GM23248 (cell line): ENCODE results near the gene RASA3. TPM values are rescaled to one million over a fixed set of nuclear protein-coding genes. Genes with fewer than 3 reads are reported as not detected.
"Not testable (repeated sequence)": the region's sequence is repeated elsewhere in the genome, so short reads cannot be mapped to it uniquely, and the experiment has no call there.

ENCODE experiments used
- DNase-seq: peaks from one replicate; pipeline ENCODE4 v3.0.0-alpha.2; 2015
- H2AFZ ChIP-seq: fragments of 200-600 bp; sonication (generic); 2 replicates; pipeline ENCODE4 v1.6.1; 2016; ENCODE audit warnings: antibody characterized with exemption
- H3F3A ChIP-seq: fragments of 200-600 bp; sonication (generic); 2 replicates; pipeline ENCODE4 v1.6.1; 2016; ENCODE audit warnings: mild to moderate bottlenecking, antibody characterized with exemption, mixed run types; ENCODE audit not compliant: insufficient read depth
- H3K27ac ChIP-seq: fragments of 200-600 bp; sonication (generic); 2 replicates; pipeline ENCODE4 v1.5.1; 2016; ENCODE audit warnings: mild to moderate bottlenecking
- H3K27me3 ChIP-seq: fragments of 200-600 bp; sonication (generic); replicated peaks from 2 replicates; pipeline ENCODE4 v1.6.1; 2016; ENCODE audit warnings: mild to moderate bottlenecking; ENCODE audit not compliant: insufficient read depth
- H3K36me3 ChIP-seq: fragments of 200-600 bp; sonication (generic); 2 replicates; pipeline ENCODE4 v1.6.1; 2016; ENCODE audit warnings: low read depth, mild to moderate bottlenecking
- H3K4me1 ChIP-seq: fragments of 200-600 bp; sonication (generic); 2 replicates; pipeline ENCODE4 v1.6.1; 2016; ENCODE audit warnings: mild to moderate bottlenecking; ENCODE audit not compliant: insufficient read depth
- H3K4me2 ChIP-seq: fragments of 200-600 bp; sonication (generic); one replicate; pipeline ENCODE4 v1.6.1; 2016; ENCODE audit warnings: mild to moderate bottlenecking; ENCODE audit not compliant: unreplicated experiment
- H3K4me3 ChIP-seq: fragments of 200-600 bp; sonication (generic); 2 replicates; pipeline ENCODE4 v1.5.1; 2016; ENCODE audit warnings: mild to moderate bottlenecking
- H3K79me2 ChIP-seq: fragments of 200-600 bp; sonication (generic); 2 replicates; pipeline ENCODE4 v1.6.1; 2016; ENCODE audit warnings: mild to moderate bottlenecking; ENCODE audit not compliant: insufficient read depth
- H3K9ac ChIP-seq: fragments of 200-600 bp; sonication (generic); 2 replicates; pipeline ENCODE4 v1.6.1; 2016; ENCODE audit warnings: mild to moderate bottlenecking
- H3K9me2 ChIP-seq: fragments of 200-600 bp; sonication (generic); 2 replicates; pipeline ENCODE4 v1.6.1; 2016; ENCODE audit warnings: mixed run types, mild to moderate bottlenecking, moderate library complexity; ENCODE audit not compliant: insufficient read depth
- H3K9me3 ChIP-seq: fragments of 200-600 bp; sonication (generic); one replicate; pipeline ENCODE4 v1.6.1; 2017; ENCODE audit warnings: low read depth
- H4K20me1 ChIP-seq: fragments of 200-600 bp; sonication (generic); 2 replicates; pipeline ENCODE4 v1.6.0; 2016; ENCODE audit not compliant: insufficient read depth
- EZH2 ChIP-seq: fragments of 200-600 bp; sonication (generic); IDR thresholded peaks from 2 replicates; pipeline ENCODE4 v1.6.1; 2018; ENCODE audit warnings: antibody characterized with exemption, mild to moderate bottlenecking; ENCODE audit not compliant: insufficient read depth, poor library complexity, severe bottlenecking
- EZH2phosphoT487 ChIP-seq: fragments of 200-600 bp; sonication (generic); IDR thresholded peaks from 2 replicates; pipeline ENCODE4 v1.6.1; 2018; ENCODE audit warnings: antibody characterized with exemption, moderate library complexity, mild to moderate bottlenecking, low read depth; ENCODE audit not compliant: insufficient read depth
- WGBS, 2 experiments: methylation state at CpG; one replicate each; pipeline ENCODE4 v1.1.6; 2015 to 2017; ENCODE audit warnings: low lambda C conversion rate in 2 of 2, low coverage in 1 of 2; ENCODE audit errors: missing lambda C conversion rate in 2 of 2; 5-methylcytosine and 5-hydroxymethylcytosine counted together
- in situ Hi-C: fragments of 300-500 bp; cut with MboI; formaldehyde crosslinking; loops from 2 replicates; pipeline ENCODE4 v1.15.0; 2020
- polyA plus RNA-seq: library from polyadenylated mRNA; unstranded; fragments of >200 nt; fragmentation: Nextera tagmentation; extraction: Ambion mirVana; gene quantifications from 2 replicates; pipeline ENCODE4 v1.2.1, GENCODE V29; 2016
- total RNA-seq: library from RNA; depleted of rRNA; stranded (reverse); fragments of >200 nt; shearing (Covaris generic); gene quantifications from 2 replicates; pipeline ENCODE4 v1.2.3, GENCODE V29; 2014

RASA3 gene
- total and polyA plus RNA-seq, 2 experiments from 2014 or later, result 34.3 to 36.7 TPM

DNA sequence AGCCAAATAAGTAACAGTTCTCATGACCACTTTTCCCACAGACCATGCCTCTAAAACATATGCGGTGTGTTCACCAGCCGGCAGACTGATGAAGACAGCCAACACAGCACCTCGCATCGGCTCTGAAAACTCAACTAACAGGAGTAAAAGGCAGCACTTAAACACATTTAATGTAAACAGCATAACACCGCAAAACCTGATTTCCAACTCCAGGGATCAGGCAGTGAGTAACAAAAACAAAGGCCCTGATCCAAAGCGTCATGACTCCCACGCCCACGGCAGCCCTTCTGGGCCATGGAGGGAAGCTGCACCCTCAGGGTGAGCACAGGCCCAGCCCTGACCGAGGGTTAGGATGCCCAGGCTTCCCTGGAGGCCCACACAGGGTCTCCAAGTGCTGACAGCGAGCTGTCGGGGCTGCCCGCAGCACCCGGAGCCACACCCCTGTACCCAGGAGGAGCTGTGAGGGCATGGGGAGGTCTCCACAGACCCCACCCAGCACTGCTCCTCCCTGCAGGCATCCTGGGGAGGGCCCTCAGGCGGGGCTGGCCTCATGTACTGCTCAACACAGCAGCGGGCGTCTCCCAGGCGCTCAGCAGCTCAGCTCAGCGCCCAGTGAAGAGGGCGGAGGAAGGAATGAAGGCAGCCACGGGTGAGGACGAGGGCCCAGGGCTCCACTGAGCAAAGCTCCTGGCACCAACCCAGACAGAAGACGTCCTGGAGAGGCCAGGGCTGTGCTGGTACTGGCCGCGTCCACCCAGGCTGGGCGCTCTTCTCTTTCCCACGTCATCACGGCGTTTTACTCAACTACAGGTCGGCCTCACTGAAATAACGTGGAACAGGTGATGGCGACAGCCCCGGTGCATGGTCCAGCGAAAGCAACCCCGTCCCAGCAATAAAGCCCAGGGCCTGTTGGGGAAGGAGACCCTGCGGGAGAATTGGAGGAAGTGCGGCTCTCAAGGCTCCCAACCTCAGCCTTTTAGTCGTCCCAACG is 53.7 kb downstream of the RASA3 start:
- Histone ChIP-seq H3K9ac (peak overlapping the region; percentile 82), H3K27ac (peak overlapping the region; percentile 95), H3F3A (peaks cover 26% of the 10 kb centered on the region), H3K4me1 (peaks cover 17% of the 10 kb centered on the region), H3K9me3 (no peaks in the 10 kb centered on the region), H3K9me2 (no peaks in the 10 kb centered on the region), H3K27me3 (no peaks in the 10 kb centered on the region), H2AFZ (no peak overlapping the region), H3K4me2 (peak overlapping the region; percentile 70), H4K20me1 (no peaks in the 10 kb centered on the region), H3K4me3 (peak overlapping the region; percentile 44), H3K79me2 (peaks cover 91% of the 10 kb centered on the region), H3K36me3 (no peaks in the 10 kb centered on the region; the same call in 1 of the 2 replicates)
- in situ Hi-C loops, result no loop called here
- TF ChIP-seq EZH2phosphoT487, result 0 out of 2 replicates have a peak, but pooled peaks have one; percentile 65
- no peak for TF ChIP-seq EZH2
- 32 to 34% methylated on average over 34 to 38 of the region's 38 CpGs for WGBS, 2 experiments
- DNase-seq, result peak; percentile 97

DNA sequence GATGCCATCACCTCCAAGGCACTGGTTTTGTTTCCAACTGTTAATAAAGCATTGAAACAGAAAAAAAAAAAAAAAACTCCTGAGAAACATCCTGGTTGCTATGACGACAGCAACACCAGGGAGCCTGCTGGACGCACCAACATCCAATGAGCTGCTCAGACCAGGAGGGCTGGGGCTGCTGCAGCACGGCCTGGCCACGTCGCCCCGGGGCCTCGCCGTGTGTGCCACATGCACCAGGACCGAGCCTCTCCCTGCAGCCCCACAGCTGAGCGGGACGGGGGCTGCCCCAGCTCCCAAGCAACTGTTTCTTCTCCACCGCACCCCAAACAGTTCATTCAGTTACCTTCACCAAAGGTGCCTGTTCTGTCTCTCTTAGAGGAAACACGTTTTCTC is 54.5 kb downstream of the RASA3 start:
- H3F3A ChIP-seq, result peaks cover 22% of the 10 kb centered on the region
- H3K4me2 ChIP-seq, result peak overlapping the region; percentile 70
- H3K27ac ChIP-seq, result peak overlapping the region; percentile 95
- no peak overlapping the region for H2AFZ ChIP-seq
- H3K9me3 ChIP-seq, result no peaks in the 10 kb centered on the region
- H3K9ac ChIP-seq, result peak overlapping the region; percentile 82
- no peak for TF ChIP-seq EZH2
- TF ChIP-seq EZH2phosphoT487, result no peak
- H3K79me2 ChIP-seq, result peaks cover 94% of the 10 kb centered on the region
- H3K4me1 ChIP-seq, result peaks cover 17% of the 10 kb centered on the region
- H4K20me1 ChIP-seq, result no peaks in the 10 kb centered on the region
- WGBS, 2 experiments, result 66 to 68% methylated on average over 13 of the region's 13 CpGs
- no peaks in the 10 kb centered on the region; the same call in 1 of the 2 replicates for H3K36me3 ChIP-seq
- no peaks in the 10 kb centered on the region for H3K27me3 ChIP-seq
- in situ Hi-C loops, result no loop called here
- peak; percentile 89 for DNase-seq
- peak overlapping the region; percentile 44 for H3K4me3 ChIP-seq
- no peaks in the 10 kb centered on the region for H3K9me2 ChIP-seq

DNA sequence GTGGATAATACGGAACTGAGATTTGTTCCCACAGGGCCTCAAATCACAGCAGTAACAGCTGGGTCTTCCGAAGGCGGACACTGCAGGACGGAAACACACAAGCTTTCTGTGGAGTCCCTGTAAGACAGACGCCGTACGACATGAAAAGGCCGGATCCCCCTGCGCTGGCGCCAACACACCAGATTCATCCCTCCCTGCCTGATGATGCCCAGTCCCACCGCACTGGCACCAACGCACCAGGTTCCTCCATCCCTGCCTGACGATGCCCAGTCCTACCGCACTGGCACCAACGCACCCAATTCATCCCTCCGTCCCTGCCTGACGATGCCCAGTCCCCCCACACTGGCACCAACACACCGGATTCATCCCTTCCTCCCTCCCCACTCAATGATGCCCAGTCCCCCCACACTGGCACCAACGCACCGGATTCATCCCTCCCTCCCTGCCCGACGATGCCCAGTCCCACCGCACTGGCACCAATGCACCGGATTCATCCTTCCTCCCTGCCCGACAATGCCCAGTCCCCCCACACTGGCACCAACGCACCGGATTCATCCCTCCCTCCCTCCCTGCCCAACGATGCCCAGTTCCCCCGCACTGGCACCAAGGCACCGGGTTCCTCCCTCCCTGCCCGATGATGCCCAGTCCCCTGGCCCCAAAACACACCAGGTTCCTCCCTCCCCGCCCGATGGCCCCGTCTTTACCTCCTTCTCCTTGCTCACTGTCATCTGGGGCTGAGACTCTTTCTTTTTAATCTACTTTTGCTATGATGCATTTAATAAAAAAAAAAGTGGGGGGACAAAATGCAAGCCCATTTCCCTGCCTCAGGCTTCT is 55.1 kb downstream of the RASA3 start:
- Histone ChIP-seq H3K9me3 (no peaks in the 10 kb centered on the region), H3K27me3 (no peaks in the 10 kb centered on the region), H3K27ac (peak overlapping the region; percentile 95), H3K4me1 (peaks cover 17% of the 10 kb centered on the region), H3K9me2 (no peaks in the 10 kb centered on the region), H3K9ac (peak overlapping the region; percentile 82), H3K79me2 (peaks cover 94% of the 10 kb centered on the region), H3K36me3 (no peaks in the 10 kb centered on the region; the same call in 1 of the 2 replicates), H3F3A (peaks cover 17% of the 10 kb centered on the region), H2AFZ (no peak overlapping the region), H4K20me1 (no peaks in the 10 kb centered on the region), H3K4me3 (no peak overlapping the region), H3K4me2 (no peak overlapping the region)
- WGBS, 2 experiments, result 92% methylated on average over 17 to 34 of the region's 34 CpGs
- TF ChIP-seq EZH2phosphoT487 (no peak), EZH2 (no peak)
- in situ Hi-C loops, result no loop called here
- no peak for DNase-seq

- TF ChIP-seq EZH2phosphoT487 (no peak), EZH2 (no peak)
- Histone ChIP-seq H3K27me3 (no peaks in the 10 kb centered on the region), H3K36me3 (peaks cover 1% of the 10 kb centered on the region; the same call in 1 of the 2 replicates), H3K27ac (no peak overlapping the region), H3K4me3 (no peak overlapping the region), H3K4me2 (no peak overlapping the region), H3F3A (peaks cover 17% of the 10 kb centered on the region), H3K9ac (no peak overlapping the region), H2AFZ (no peak overlapping the region), H3K9me3 (no peaks in the 10 kb centered on the region), H3K79me2 (peaks cover 94% of the 10 kb centered on the region), H4K20me1 (no peaks in the 10 kb centered on the region), H3K9me2 (no peaks in the 10 kb centered on the region), H3K4me1 (peaks cover 17% of the 10 kb centered on the region)
- WGBS, 2 experiments, result 94 to 95% methylated on average over 33 to 35 of the region's 35 CpGs
- in situ Hi-C loops, result no loop called here
- no peak for DNase-seq
Measured at GRCh38 chr13:114076329-114077090, 55.9 kb downstream of the RASA3 start.

DNA sequence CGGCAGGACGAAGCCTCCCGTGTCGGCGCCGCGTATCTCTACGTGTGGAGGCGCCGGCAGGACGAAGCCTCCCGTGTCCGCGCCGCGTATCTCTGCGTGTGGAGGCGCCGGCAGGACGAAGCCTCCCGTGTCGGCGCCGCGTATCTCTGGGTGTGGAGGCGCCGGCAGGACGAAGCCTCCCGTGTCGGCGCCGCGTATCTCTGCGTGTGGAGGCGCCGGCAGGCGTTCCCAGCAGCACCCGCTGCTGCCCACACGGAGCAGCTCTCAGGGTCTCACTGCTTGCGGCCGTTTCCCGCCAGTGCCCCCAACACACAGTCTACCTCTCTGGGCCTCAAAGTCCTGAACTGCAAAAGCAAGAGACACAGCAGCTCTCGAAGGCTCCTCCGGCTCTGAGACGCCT is 56.6 kb downstream of the RASA3 start:
- 98% methylated on average over 11 to 45 of the region's 45 CpGs for WGBS, 2 experiments

More for the DNA sequence above, 56.6 kb downstream of the RASA3 start:
- in situ Hi-C loops, H3K27me3 ChIP-seq, DNase-seq, H3K9ac ChIP-seq, H4K20me1 ChIP-seq, H3K4me3 ChIP-seq, H3K4me2 ChIP-seq, H3K27ac ChIP-seq, H3K9me3 ChIP-seq, H3K36me3 ChIP-seq, H2AFZ ChIP-seq, H3K9me2 ChIP-seq: not testable (repeated sequence)
- Histone ChIP-seq H3K4me1 (peaks cover 17% of the 10 kb centered on the region), H3F3A (peaks cover 17% of the 10 kb centered on the region), H3K79me2 (peaks cover 94% of the 10 kb centered on the region)
